ENCODE measurements around the gene GUCY2C. TPM values are rescaled to one million over a fixed set of nuclear protein-coding genes. Genes with fewer than 3 reads are reported as not detected.

The GUCY2C gene
- total RNA-seq, result not detected in 2 replicates

DNA sequence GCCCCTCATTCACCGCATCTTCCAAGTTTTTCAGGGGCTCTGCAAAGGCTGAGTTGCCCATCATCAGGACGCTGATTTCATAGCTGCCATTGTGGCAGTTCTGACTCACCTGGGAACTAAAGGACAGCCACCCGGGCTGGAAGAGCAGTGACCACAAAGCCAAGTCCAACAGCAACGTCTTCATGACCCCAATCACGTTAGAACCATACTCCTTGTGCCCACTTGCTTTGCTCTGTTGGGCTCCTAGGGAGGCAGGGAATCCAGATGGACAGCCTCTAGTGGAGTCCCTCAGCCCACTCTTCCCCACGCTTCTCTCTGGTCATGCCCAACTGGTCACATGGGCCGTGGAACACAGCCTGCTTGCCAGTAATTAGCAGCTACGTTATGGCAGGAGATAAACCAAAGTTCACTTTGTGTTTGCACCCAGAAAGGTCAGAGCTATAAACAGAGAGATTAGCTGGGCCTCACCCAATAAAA, at the start of gene GUCY2C:
Gene GUCY2C, minus strand, starts transcription at position 335 of the 477 bp plus-strand sequence. Its CDS starts 151 bp downstream, at position 184.

DNA sequence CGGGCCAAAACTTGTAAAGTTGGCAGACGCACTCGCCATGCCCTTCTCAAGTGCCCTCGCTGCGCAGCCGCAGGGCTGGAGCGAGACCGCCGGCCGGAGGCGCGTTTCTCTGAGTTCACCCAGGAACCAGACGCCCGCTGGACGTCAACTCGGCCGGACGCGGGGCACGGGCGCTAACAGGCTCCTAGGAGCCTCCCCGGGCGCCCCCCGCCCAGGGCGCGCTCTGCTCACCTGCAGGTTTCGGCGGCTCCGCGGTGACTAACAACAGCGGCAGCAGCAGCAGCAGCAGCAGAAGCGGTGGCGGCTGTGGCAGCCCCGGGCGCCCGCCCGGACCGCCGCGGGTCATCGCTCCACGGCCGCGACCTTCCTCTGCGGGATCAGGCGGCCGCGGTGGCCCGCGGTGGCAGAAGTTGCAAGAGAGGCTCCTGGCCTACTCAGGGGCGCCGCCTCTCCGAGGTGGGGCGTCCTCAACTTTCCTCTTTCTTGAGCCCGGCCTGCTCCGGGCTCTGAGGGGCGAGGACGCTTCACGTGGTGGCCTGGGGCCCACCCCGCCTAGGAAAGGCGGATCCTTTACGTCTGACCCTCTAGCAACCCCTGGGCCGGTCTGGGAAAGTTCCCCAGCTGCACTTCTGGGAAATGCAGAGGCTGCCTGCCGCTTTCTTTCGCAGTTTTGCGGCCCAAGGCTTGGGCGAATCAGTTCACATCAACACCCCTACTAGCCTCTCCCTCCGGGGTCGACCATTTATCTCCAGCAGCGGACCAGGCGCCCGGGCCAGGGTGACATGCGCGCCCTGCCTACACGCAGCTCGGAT, 128.8 kb downstream of the GUCY2C start, which contains the start of gene PLBD1:
Gene PLBD1, minus strand, starts transcription at position 533 of the 812 bp plus-strand sequence. Its CDS starts 187 bp downstream, at position 346.

Other genes with a start within 250 kb of the GUCY2C start
- gene PLBD1, start 128.7 kb downstream of the GUCY2C start, total RNA-seq, result 0.10 TPM in 1 of 2 replicates, not detected in the other
- 17.0 and 23.5 TPM in 2 replicates for gene WBP11, start 106.9 kb upstream of the GUCY2C start, total RNA-seq
- gene C12orf60, start 107.1 kb upstream of the GUCY2C start, total RNA-seq, result 1.6 and 2.2 TPM in 2 replicates
- 0.10 and 0.65 TPM in 2 replicates for gene SMCO3, start 117.6 kb upstream of the GUCY2C start, total RNA-seq
- gene ART4, start 146.9 kb upstream of the GUCY2C start, total RNA-seq, result 23.8 and 42.1 TPM in 2 replicates
- gene MGP, start 189.3 kb upstream of the GUCY2C start, total RNA-seq, result 81.4 and 247 TPM in 2 replicates
- gene ERP27, start 241.9 kb upstream of the GUCY2C start, total RNA-seq, result 0.33 and 1.3 TPM in 2 replicates